Lung (tissue), 12 donors: ENCODE results near the gene MAML3. TPM values are rescaled to one million over a fixed set of nuclear protein-coding genes. Genes with fewer than 3 reads are reported as not detected.

ENCODE experiments used
- ATAC-seq: fragments of 200-7000 bp; cut with Tn5 transposase; one replicate; pipeline ENCODE4 v1.9.1; 2020; ENCODE audit warnings: moderate number of reproducible peaks; ENCODE audit not compliant: insufficient read depth, low FRiP score
- DNase-seq, 3 donors: peaks; one replicate each; pipeline ENCODE4 v3.0.0-alpha.2; 2013 to 2017
- H3K27ac ChIP-seq, 2 donors: one replicate each; pipeline ENCODE4 v1.5.1; 2013; ENCODE audit warnings: mild to moderate bottlenecking in 2 of 2, moderate library complexity in 2 of 2, control low read depth in 1 of 2, inconsistent platforms in 1 of 2, low read depth in 1 of 2, low read length in 1 of 2
- H3K27me3 ChIP-seq, 3 donors: one replicate each; pipeline ENCODE4 v1.5.1; 2013; ENCODE audit warnings: low read length in 2 of 3; ENCODE audit not compliant: control insufficient read depth in 3 of 3, insufficient read depth in 3 of 3
- H3K36me3 ChIP-seq, 4 donors: one replicate each; pipeline ENCODE4 v1.5.1; 2013; ENCODE audit warnings: low read length in 4 of 4, mild to moderate bottlenecking in 1 of 4, moderate library complexity in 1 of 4; ENCODE audit not compliant: control insufficient read depth in 4 of 4, insufficient read depth in 4 of 4
- H3K4me1 ChIP-seq, 5 donors: one replicate each; pipeline ENCODE4 v1.5.1; 2013; ENCODE audit warnings: low read length in 5 of 5, mild to moderate bottlenecking in 2 of 5, moderate library complexity in 1 of 5; ENCODE audit not compliant: control insufficient read depth in 5 of 5, insufficient read depth in 5 of 5
- H3K4me3 ChIP-seq: one replicate; pipeline ENCODE4 v1.5.1; 2013; ENCODE audit warnings: mild to moderate bottlenecking, control low read depth, moderate library complexity
- H3K9ac ChIP-seq, 2 donors: one replicate each; pipeline ENCODE4 v1.5.1; 2013; ENCODE audit warnings: low read length in 2 of 2, control low read depth in 1 of 2; ENCODE audit not compliant: insufficient read depth in 1 of 2
- H3K9me3 ChIP-seq, 4 donors: one replicate each; pipeline ENCODE4 v1.5.1; 2013; ENCODE audit warnings: low read length in 3 of 4, mild to moderate bottlenecking in 1 of 4, moderate library complexity in 1 of 4; ENCODE audit not compliant: control insufficient read depth in 4 of 4, insufficient read depth in 3 of 4
- CTCF ChIP-seq: IDR thresholded peaks from 2 replicates; pipeline ENCODE4 v1.5.1; 2012; ENCODE audit warnings: mild to moderate bottlenecking; ENCODE audit errors: control extremely low read depth, extremely low read depth
- WGBS, 2 donors: extraction: QIAGEN DNeasy Blood & Tissue Kit; methylation state at CpG; one replicate each; pipeline ENCODE4 v1.1.7; 2013; 5-methylcytosine and 5-hydroxymethylcytosine counted together
- polyA plus RNA-seq, 2 donors: library from polyadenylated mRNA; stranded (reverse); fragments of 200-250 nt; gene quantifications; one replicate each; pipeline ENCODE4 v1.2.1, GENCODE V29; 2013
- total RNA-seq, 2 donors: library from RNA; depleted of rRNA in 1 of 2; stranded (reverse); fragments of >200 nt in 1 of 2; gene quantifications; one replicate each; pipeline ENCODE4 v1.2.1, GENCODE V29; 2014 to 2021
- donor health status: control.
- donor health status: control.
- donor health status: Bipolar disorder and iron deficiency.
- donor health status: healthy.
- donor health status: DM: yes; HTN: yes; CAD: no.

The MAML3 gene
- total and polyA plus RNA-seq, 4 donors, result 3.0 to 16.4 (median 8.5) TPM

GRCh38 chr4:139919004-139919403 lies 235.0 kb downstream of the MAML3 start:
- Histone ChIP-seq H3K27me3 (no peaks in the 10 kb centered on the region), H3K4me1 (peaks cover 20 to 69% (median 54%) of the 10 kb centered on the region in 5 donors), H3K36me3 (no peaks in the 10 kb centered on the region), H3K9me3 (no peaks in the 10 kb centered on the region), H3K4me3 (no peak overlapping the region), H3K9ac (no peak overlapping the region), H3K27ac (peak overlapping the region in 1 of 2 donors; percentile 22)
- DNase-seq (no peak), ATAC-seq (no peak)
- TF ChIP-seq CTCF, result no peak

GRCh38 chr4:139918591-139918990 lies 235.4 kb downstream of the MAML3 start:
- ATAC-seq (no peak), DNase-seq (no peak)
- no peak for TF ChIP-seq CTCF
- H3K9me3 ChIP-seq, result no peaks in the 10 kb centered on the region
- no peaks in the 10 kb centered on the region for H3K27me3 ChIP-seq
- no peak overlapping the region for H3K4me3 ChIP-seq
- H3K36me3 ChIP-seq, result no peaks in the 10 kb centered on the region
- WGBS, 2 donors, result 67 to 71% methylated on average over 7 of the region's 7 CpGs
- peak overlapping the region in 1 of 2 donors; percentile 71 for H3K27ac ChIP-seq
- no peak overlapping the region for H3K9ac ChIP-seq
- peaks cover 20 to 73% (median 58%) of the 10 kb centered on the region in 5 donors for H3K4me1 ChIP-seq

GRCh38 chr4:139917896-139918295 lies 236.1 kb downstream of the MAML3 start:
- DNase-seq (no peak), ATAC-seq (no peak)
- no peak overlapping the region for H3K9ac ChIP-seq
- TF ChIP-seq CTCF, result no peak
- no peak overlapping the region for H3K4me3 ChIP-seq
- WGBS, 2 donors, result 96 to 98% methylated on average over 6 of the region's 6 CpGs
- peak overlapping the region in 1 of 2 donors; percentile 71 for H3K27ac ChIP-seq
- H3K36me3 ChIP-seq, result no peaks in the 10 kb centered on the region
- no peaks in the 10 kb centered on the region for H3K9me3 ChIP-seq
- H3K27me3 ChIP-seq, result no peaks in the 10 kb centered on the region
- peaks cover 23 to 80% (median 63%) of the 10 kb centered on the region in 5 donors for H3K4me1 ChIP-seq

GRCh38 chr4:139916041-139916440 lies 237.9 kb downstream of the MAML3 start:
- no peaks in the 10 kb centered on the region for H3K27me3 ChIP-seq
- H3K9me3 ChIP-seq, result no peaks in the 10 kb centered on the region
- ATAC-seq (no peak), DNase-seq (no peak)
- 74 to 85% methylated on average over 1 of the region's 1 CpG for WGBS, 2 donors
- peaks cover 20 to 71% (median 57%) of the 10 kb centered on the region in 5 donors for H3K4me1 ChIP-seq
- no peak overlapping the region for H3K27ac ChIP-seq
- H3K9ac ChIP-seq, result no peak overlapping the region
- no peak for TF ChIP-seq CTCF
- H3K36me3 ChIP-seq, result no peaks in the 10 kb centered on the region
- no peak overlapping the region for H3K4me3 ChIP-seq
